K562 (cell line): ENCODE data around the gene SLC46A3. TPM values are rescaled to one million over a fixed set of nuclear protein-coding genes. Genes with fewer than 3 reads are reported as not detected.

Experiments used
- ATAC-seq: fragments of 200-7000 bp; cut with Tn5 transposase; 3 replicates; pipeline ENCODE4 v1.9.1; 2020; ENCODE audit warnings: moderate library complexity
- BruUV-seq: library from RNA; stranded (reverse); fragments of 400-500 nt; replicated peaks from 2 replicates; lab custom pipeline; 2021; lab: Mats Ljungman, UMichigan
- CTCF ChIA-PET: fragments of 300-600 bp; formaldehyde crosslinking; extraction: SDS; loops from one replicate; lab custom pipeline; 2021; ENCODE audit warnings: low intra/inter-chr PET ratio; lab: Yijun Ruan, JAX
- POLR2A ChIA-PET: fragments of 300-600, 350-650 bp; sonication (Branson Sonifier 250); formaldehyde crosslinking; extraction: SDS; loops from one replicate; lab custom pipeline; 2021; ENCODE audit warnings: antibody characterized with exemption, inconsistent platforms; lab: Yijun Ruan, JAX
- DNase-seq, 4 experiments: peaks; one replicate each; pipeline versions ENCODE4 v3.0.0 to v3.0.0-alpha.2; 2011 to 2018; ENCODE audit warnings: low spot score in 3 of 4, mixed read lengths in 3 of 4; ENCODE audit errors: extremely low read depth in 1 of 4
- FAIRE-seq: peaks from 2 replicates; lab custom pipeline; 2011; peaks lifted over from hg19 to GRCh38; lab: Jason Lieb, UNC
- H2AFZ ChIP-seq: 2 replicates; pipeline ENCODE4 v1.6.0; 2011; ENCODE audit warnings: low read depth, low read length, control low read depth, inconsistent platforms
- H3K27ac ChIP-seq: fragments of 200-600 bp; 3 replicates; pipeline ENCODE4 v1.8.0; 2011; ENCODE audit warnings: low read depth, mild to moderate bottlenecking, control low read depth, inconsistent platforms, low read length, moderate library complexity, mixed read lengths; ENCODE audit errors: extremely low read depth
- H3K27me3 ChIP-seq, 2 experiments: fragments of 300-600 bp in 1 of 2; 2 replicates in 1 of 2; 3 replicates in 1 of 2; pipeline versions ENCODE4 v1.6.0 to v1.8.0; 2011; ENCODE audit warnings: inconsistent platforms in 2 of 2, low read length in 2 of 2, mild to moderate bottlenecking in 1 of 2, mixed read lengths in 1 of 2, moderate library complexity in 1 of 2; ENCODE audit not compliant: control insufficient read depth in 2 of 2, insufficient read depth in 2 of 2
- H3K36me3 ChIP-seq: fragments of 300-600 bp; 3 replicates; pipeline ENCODE4 v1.8.0; 2011; ENCODE audit warnings: mild to moderate bottlenecking, low read length, inconsistent platforms; ENCODE audit not compliant: control insufficient read depth, insufficient read depth
- H3K4me1 ChIP-seq, 2 experiments: fragments of 200-600 bp in 1 of 2; replicated peaks in 1 of 2; 2 replicates in 1 of 2; 3 replicates in 1 of 2; pipeline versions ENCODE4 v1.5.1 to v1.8.0; 2011; ENCODE audit warnings: inconsistent platforms in 2 of 2, low read length in 2 of 2, mild to moderate bottlenecking in 1 of 2, mixed read lengths in 1 of 2, moderate library complexity in 1 of 2; ENCODE audit not compliant: control insufficient read depth in 2 of 2, insufficient read depth in 2 of 2
- H3K4me2 ChIP-seq: 2 replicates; pipeline ENCODE4 v1.6.1; 2011; ENCODE audit warnings: low read length, control low read depth, inconsistent platforms, mixed read lengths; ENCODE audit not compliant: insufficient read depth
- H3K4me3 ChIP-seq: fragments of 200-600 bp; sonication (generic), shearing (Covaris generic); 2 replicates; pipeline ENCODE4 v1.5.1; 2016; ENCODE audit warnings: control low read depth, inconsistent platforms
- H3K79me2 ChIP-seq: fragments of 200-600 bp; 3 replicates; pipeline ENCODE4 v1.8.0; 2011; ENCODE audit warnings: low read length, inconsistent platforms; ENCODE audit not compliant: control insufficient read depth, insufficient read depth
- H3K9ac ChIP-seq, 2 experiments: 2 replicates each; pipeline versions ENCODE4 v1.6.0 to v1.6.1; 2011; ENCODE audit warnings: low read depth in 2 of 2, low read length in 2 of 2, control low read depth in 1 of 2, inconsistent platforms in 1 of 2, mild to moderate bottlenecking in 1 of 2, mixed read lengths in 1 of 2; ENCODE audit not compliant: insufficient read depth in 1 of 2
- H3K9me1 ChIP-seq: one replicate; pipeline ENCODE4 v1.6.0; 2011; ENCODE audit warnings: inconsistent platforms, mild to moderate bottlenecking, low read length, moderate library complexity; ENCODE audit not compliant: control insufficient read depth, insufficient read depth
- H3K9me3 ChIP-seq: replicated peaks from 2 replicates; pipeline ENCODE4 v1.5.1; 2011; ENCODE audit warnings: low read depth, low read length, inconsistent platforms; ENCODE audit not compliant: control insufficient read depth, insufficient read depth
- H4K20me1 ChIP-seq: replicated peaks from 2 replicates; pipeline ENCODE4 v1.6.1; 2011; ENCODE audit warnings: low read length, inconsistent platforms, mixed read lengths; ENCODE audit not compliant: control insufficient read depth, insufficient read depth
- BMI1 ChIP-seq: fragments of 150-350 bp; IDR thresholded peaks from 2 replicates; pipeline ENCODE4 v1.6.1; 2014; ENCODE audit warnings: low read length
- CTBP1 ChIP-seq: fragments of 450-650 bp; IDR thresholded peaks from 2 replicates; pipeline ENCODE4 v1.6.1; 2016; ENCODE audit warnings: borderline replicate concordance
- HEY1 ChIP-seq: fragments of 250-450 bp; sonication (Bioruptor Pico); IDR thresholded peaks from 2 replicates; pipeline ENCODE4 v1.5.0; 2020; ENCODE audit warnings: mild to moderate bottlenecking, moderate library complexity, borderline replicate concordance
- HMGN3 ChIP-seq: IDR thresholded peaks from 2 replicates; pipeline ENCODE4 v1.6.1; 2011; ENCODE audit warnings: borderline replicate concordance, low read depth, mild to moderate bottlenecking, mixed read lengths, low read length; ENCODE audit not compliant: insufficient read length; ENCODE audit errors: extremely low read depth
- HNRNPLL ChIP-seq: fragments of 200-400 bp; formaldehyde crosslinking; IDR thresholded peaks from 2 replicates; pipeline ENCODE4 v1.6.1; 2017; ENCODE audit warnings: low read length, low read depth, mild to moderate bottlenecking; ENCODE audit not compliant: poor library complexity, severe bottlenecking
- KDM4B ChIP-seq, 2 experiments: fragments of 450-650 bp in 1 of 2; sonication (generic) in 1 of 2; IDR thresholded peaks; 2 replicates each; pipeline ENCODE4 v1.6.1; 2016 to 2017; ENCODE audit warnings: borderline replicate concordance in 2 of 2, antibody characterized with exemption in 1 of 2, low read depth in 1 of 2, mild to moderate bottlenecking in 1 of 2
- KDM5B ChIP-seq: fragments of 200-600 bp; sonication (generic); IDR thresholded peaks from 2 replicates; pipeline ENCODE4 v1.6.1; 2012; ENCODE audit warnings: low read depth, mild to moderate bottlenecking, moderate library complexity, low read length, control low read depth, inconsistent platforms; ENCODE audit not compliant: insufficient replicate concordance
- KLF6 ChIP-seq: fragments of 250-450 bp; sonication (Bioruptor Pico); IDR thresholded peaks from 2 replicates; pipeline ENCODE4 v1.4.0; 2020; ENCODE audit warnings: mild to moderate bottlenecking, moderate library complexity, borderline replicate concordance
- MAFK ChIP-seq: IDR thresholded peaks from 2 replicates; pipeline ENCODE4 v1.6.1; 2011; ENCODE audit warnings: low read length, improper control_type of control experiment
- MAZ ChIP-seq, 2 experiments: fragments of 450-650 bp in 1 of 2; sonication (generic) in 1 of 2; formaldehyde crosslinking; IDR thresholded peaks in 1 of 2; conservative IDR thresholded peaks in 1 of 2; 2 replicates each; pipeline versions ENCODE4 v1.4.0 to v1.5.0; 2020; ENCODE audit warnings: mild to moderate bottlenecking in 1 of 2, missing genetic modification reagents in 1 of 2
- MYNN ChIP-seq, 2 experiments: sonication (generic); formaldehyde crosslinking in 1 of 2; IDR thresholded peaks; 2 replicates each; pipeline versions ENCODE4 v1.5.0 to v1.6.1; 2016 to 2020; ENCODE audit warnings: antibody characterized with exemption in 1 of 2, missing genetic modification reagents in 1 of 2
- NR3C1 ChIP-seq: sonication (generic); formaldehyde crosslinking; IDR thresholded peaks from 2 replicates; pipeline ENCODE4 v1.8.1; 2022; ENCODE audit warnings: missing genetic modification reagents
- POLR2AphosphoS5 ChIP-seq: IDR thresholded peaks from 2 replicates; pipeline ENCODE4 v1.6.1; 2011; ENCODE audit warnings: mild to moderate bottlenecking, low read depth, low read length, moderate library complexity; ENCODE audit not compliant: control insufficient read depth, insufficient read depth
- RB1 ChIP-seq: fragments of 450-650 bp; IDR thresholded peaks from 2 replicates; pipeline ENCODE4 v1.6.1; 2017; ENCODE audit warnings: low read depth, mild to moderate bottlenecking
- SAFB ChIP-seq: fragments of 200-400 bp; formaldehyde crosslinking; IDR thresholded peaks from 2 replicates; pipeline ENCODE4 v1.6.1; 2017; ENCODE audit warnings: low read depth, low read length, borderline replicate concordance
- TCF7L2 ChIP-seq: fragments of 150-350 bp; IDR thresholded peaks from 2 replicates; pipeline ENCODE4 v1.6.1; 2016; ENCODE audit warnings: low read depth, mild to moderate bottlenecking, low read length, moderate library complexity
- ZNF23 ChIP-seq: fragments of 250-450 bp; sonication (Bioruptor Pico); IDR thresholded peaks from 2 replicates; pipeline ENCODE4 v1.4.0; 2020; ENCODE audit warnings: mild to moderate bottlenecking
- ZNF707 ChIP-seq: fragments of 250-450 bp; sonication (Bioruptor Pico); conservative IDR thresholded peaks from 2 replicates; pipeline ENCODE4 v1.8.0; 2022; ENCODE audit warnings: inconsistent platforms, mild to moderate bottlenecking, moderate library complexity
- WGBS: fragments of 100-300 bp; shearing (Covaris generic); methylation state at CpG from one replicate; pipeline ENCODE4 v1.1.6; 2016; ENCODE audit warnings: low coverage, mixed read lengths; ENCODE audit not compliant: insufficient coverage; ENCODE audit errors: missing lambda C conversion rate; 5-methylcytosine and 5-hydroxymethylcytosine counted together
- in situ Hi-C: fragments of 300-500 bp; cut with MboI; formaldehyde crosslinking; loops from 4 replicates; pipeline ENCODE4 v1.15.0; 2018; ENCODE audit warnings: inconsistent platforms, mixed read lengths
- intact Hi-C: fragments of 100-400 bp; cut with micrococcal nuclease; formaldehyde crosslinking; loops from 2 replicates; pipeline ENCODE4 v1.14.2; 2022
- polyA plus RNA-seq, 8 experiments: library from polyadenylated mRNA; depleted of rRNA in 4 of 8; stranded (reverse) in 5 of 8; unstranded in 3 of 8; fragments of >200 nt; fragmentation: Nextera tagmentation in 2 of 8; fragmentation: Illumina TruSeq in 1 of 8; extraction: Ambion mirVana in 2 of 8; extraction: Trizol in 1 of 8; gene quantifications; 2 replicates each; pipeline versions ENCODE4 v1.2.1 to v1.2.3, GENCODE V29; 2011 to 2014; ENCODE audit warnings: inconsistent platforms in 1 of 8, missing spikeins in 1 of 8
- total RNA-seq, 7 experiments: library from RNA; depleted of rRNA in 6 of 7; stranded (reverse); fragments of >200 nt in 6 of 7; fragmentation: Illumina TruSeq in 2 of 7; extraction: Trizol in 2 of 7; gene quantifications; 2 replicates each; pipeline versions ENCODE4 v1.2.1 to v1.2.3, GENCODE V29; 2011 to 2021; ENCODE audit warnings: low replicate concordance in 1 of 7

The SLC46A3 gene
- total and polyA plus RNA-seq, 9 of the 15 experiments (the other 6 are each of a cell fraction or from before 2014, with no cell fraction given), result 0.14 to 1.2 (median 0.51) TPM

- CTCF ChIA-PET, result no interaction called here
- no TSS peak for BruUV-seq
- no peak for TF ChIP-seq MYNN (IDR thresholded peaks at IDR 0.05)
- no peak for TF ChIP-seq MYNN (CRISPR knock-in tag; IDR thresholded peaks at IDR 0.05)
- TF ChIP-seq MAZ (CRISPR knock-in tag; conservative IDR thresholded peaks at IDR 0.05 in 1 of 2, IDR thresholded peaks at IDR 0.05 in 1 of 2), result no peak
- no peak for TF ChIP-seq KDM4B (IDR thresholded peaks at IDR 0.05; ENCODE audit: borderline replicate concordance in 2 of 2, low read depth in 1 of 2)
- no peak for TF ChIP-seq TCF7L2
- TF ChIP-seq MAFK, result no peak
- TF ChIP-seq HNRNPLL, result no peak
- no peak for TF ChIP-seq NR3C1 (CRISPR knock-in tag)
- no peak for TF ChIP-seq BMI1
- TF ChIP-seq HEY1, result no peak
- no peak for TF ChIP-seq SAFB
- TF ChIP-seq ZNF707 (CRISPR knock-in tag), result no peak
- TF ChIP-seq POLR2AphosphoS5, result no peak
- no peak for TF ChIP-seq KLF6 (CRISPR knock-in tag)
- no peak for TF ChIP-seq CTBP1
- no peak for TF ChIP-seq KDM5B
- no peak for TF ChIP-seq HMGN3
- no peak for TF ChIP-seq ZNF23 (CRISPR knock-in tag)
- no peak for TF ChIP-seq RB1
- peak overlapping the region; percentile 21; the same call in 1 of the 2 replicates for H3K4me2 ChIP-seq
- H3K4me1 ChIP-seq, result peaks cover 0 to 11% of the 10 kb centered on the region in 2 experiments; a peak in 3 of 5 replicates
- in situ Hi-C loops, result no loop called here
- intact Hi-C loops, result no loop called here
- no peak overlapping the region for H3K4me3 ChIP-seq
- no peaks in the 10 kb centered on the region for H3K9me3 ChIP-seq
- H2AFZ ChIP-seq, result peak overlapping the region; percentile 62; the same call in 1 of the 2 replicates
- no peaks in the 10 kb centered on the region; a peak in 1 of 5 replicates for H3K27me3 ChIP-seq
- DNase-seq (peak in 1 of 4 experiments; percentile 9), FAIRE-seq (peak; percentile 11), ATAC-seq (no peak)
- no peaks in the 10 kb centered on the region for H3K36me3 ChIP-seq
- no peaks in the 10 kb centered on the region for H3K79me2 ChIP-seq
- POLR2A ChIA-PET, result interaction anchor here (0.7 to 2.0 kb wide), 3 partner anchors 12 to 102 kb away, joined by 3 to 4 read pairs (median 3); no protein-coding TSS in a partner anchor
- H3K27ac ChIP-seq, result no peak overlapping the region; the same call in 2 of the 3 replicates
- 0% methylated on average over 6 of the region's 8 CpGs for WGBS
- H4K20me1 ChIP-seq, result no peaks in the 10 kb centered on the region
- H3K9me1 ChIP-seq, result no peaks in the 10 kb centered on the region
- H3K9ac ChIP-seq, result no peak overlapping the region
Observed at GRCh38 chr13:28716511-28716910, 2.3 kb downstream of the SLC46A3 start.
